Fibroblast of skin of right biceps (primary cell): ENCODE data around the gene DCANP1.

Experiments used
- DNase-seq: peaks from one replicate; pipeline ENCODE4 v3.0.0-alpha.2; 2013

DCANP1 gene

DNA sequence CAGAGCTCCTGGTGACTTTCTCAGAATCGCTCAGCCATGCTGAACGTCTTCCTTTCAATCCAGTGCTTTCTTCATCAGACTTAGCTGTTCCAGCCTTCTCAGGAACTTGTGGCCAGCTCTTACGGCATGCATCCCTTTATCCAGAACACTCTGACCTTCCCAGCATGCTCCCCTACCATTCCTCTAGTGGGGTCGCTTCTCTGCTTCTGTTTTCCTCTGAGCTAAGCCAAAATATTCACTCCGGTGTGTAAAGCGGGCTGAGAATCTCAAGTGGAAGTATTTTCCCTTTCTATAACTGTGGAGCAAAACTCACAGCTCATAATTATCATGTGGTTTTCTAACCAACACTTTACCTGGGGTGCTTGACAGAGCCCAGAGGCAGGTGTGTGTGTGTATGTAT lies 6.2 kb downstream of the DCANP1 start:
- no peak for DNase-seq

DNA sequence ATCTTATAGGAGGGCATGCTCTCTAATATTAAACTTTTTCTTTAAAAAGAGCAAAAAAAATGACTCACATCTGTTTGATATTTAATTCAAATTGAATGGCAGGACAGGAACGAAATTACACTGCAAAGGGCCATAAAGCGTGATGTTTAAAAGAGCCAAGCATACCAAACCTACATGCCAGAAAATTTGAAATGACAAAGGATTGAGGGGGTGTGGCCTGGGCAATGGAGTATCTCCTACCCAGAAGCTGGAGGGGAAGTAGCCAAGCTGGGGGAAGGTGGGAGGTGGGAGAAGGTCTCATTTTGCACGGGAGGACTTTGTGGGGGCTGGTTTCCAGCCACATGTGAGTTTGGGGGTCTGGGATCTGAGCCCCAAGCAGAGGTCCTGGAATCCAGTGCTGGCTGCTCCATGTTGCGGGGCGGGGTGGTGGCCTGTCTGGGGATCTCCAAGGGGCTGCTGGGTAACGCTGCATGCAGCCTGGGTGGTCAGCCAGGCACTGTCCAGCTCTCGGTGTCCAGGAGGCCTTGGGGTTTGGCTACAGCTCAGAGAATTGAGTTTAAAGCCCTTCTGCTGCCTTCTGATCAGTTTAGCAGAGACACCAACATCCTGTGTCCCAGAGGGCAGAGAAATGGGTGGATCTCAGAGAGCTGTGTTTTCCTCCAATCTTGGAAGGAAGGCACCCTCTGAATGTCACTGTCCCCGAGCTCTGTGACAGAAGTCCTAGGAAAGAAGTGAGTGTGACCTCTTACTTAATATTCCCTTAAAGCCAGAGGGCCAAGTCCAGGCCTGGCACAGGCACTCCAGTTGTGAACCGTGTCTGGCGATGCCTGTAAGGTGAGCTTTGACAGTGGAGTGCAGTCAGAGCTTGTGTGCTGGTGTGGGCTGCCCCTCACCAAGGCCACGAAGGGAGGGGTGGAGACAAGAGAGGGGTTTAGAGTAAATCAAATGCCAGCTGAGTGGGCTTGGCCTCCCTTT lies 7.6 kb downstream of the DCANP1 start:
- peak; percentile 19 for DNase-seq

DNA sequence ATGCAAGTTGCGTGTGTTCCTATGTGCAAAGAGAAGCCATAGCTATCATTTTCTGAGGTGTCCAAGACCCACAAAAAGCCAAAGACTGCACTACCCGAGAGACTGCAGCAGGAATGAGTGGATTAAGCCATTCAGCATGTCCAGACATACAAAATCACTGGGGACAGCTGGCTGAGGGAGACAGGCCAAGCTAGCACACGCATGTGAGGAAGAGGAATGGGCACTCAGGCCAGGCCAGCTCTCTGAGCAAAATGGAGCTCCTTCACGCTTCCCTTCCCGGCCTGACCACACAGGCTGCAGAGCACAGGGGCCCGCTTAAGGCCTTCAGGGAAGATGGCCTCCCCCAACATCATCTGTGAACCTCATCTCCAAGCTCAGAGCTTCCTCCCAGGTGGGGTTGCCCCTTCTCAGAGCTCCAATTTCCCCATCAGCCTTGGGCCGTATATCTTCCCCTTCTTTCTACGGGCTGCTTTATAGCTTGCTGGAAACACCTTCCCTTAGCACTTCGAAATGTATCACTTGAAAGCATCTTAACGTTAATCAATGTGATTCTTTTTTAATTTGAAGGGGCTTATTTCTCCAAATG lies 8.4 kb downstream of the DCANP1 start:
- no peak for DNase-seq

DNA sequence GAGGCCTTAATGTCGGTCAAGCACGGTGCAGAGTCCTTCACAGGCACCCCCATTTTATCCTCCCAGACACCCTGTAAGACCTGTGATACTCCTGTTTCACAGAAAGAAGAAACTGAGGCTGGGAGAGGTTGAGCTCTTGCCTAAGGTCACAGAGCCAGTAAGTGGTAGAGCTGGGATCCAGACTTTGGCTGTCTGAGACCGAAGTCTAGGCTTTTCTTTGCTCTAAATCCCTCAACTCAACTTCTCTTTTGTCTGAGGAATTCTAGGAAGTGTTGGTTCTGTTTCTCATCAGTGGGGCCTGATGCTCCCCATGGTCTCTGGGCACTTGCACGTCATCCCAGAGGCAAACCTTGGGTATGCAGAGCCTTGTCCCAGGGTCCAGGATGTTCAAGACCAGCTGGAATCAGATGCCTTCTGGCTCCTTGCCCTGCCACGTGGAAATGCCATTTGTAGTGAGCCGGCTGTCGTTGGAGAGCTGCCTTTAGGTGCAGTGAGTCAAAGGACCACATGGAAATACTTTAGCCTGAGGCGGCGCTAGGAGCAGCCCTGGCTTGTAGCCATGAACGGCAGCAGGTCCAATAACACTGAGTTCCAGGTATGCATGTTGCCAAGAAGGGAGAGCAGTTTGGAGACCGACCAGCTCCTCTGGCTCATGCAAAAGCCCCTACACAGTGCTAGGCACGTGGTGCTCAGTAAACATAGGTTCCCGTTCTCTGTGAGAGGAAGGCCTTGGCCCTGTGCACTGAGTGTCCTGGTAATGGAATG lies 9.2 kb downstream of the DCANP1 start:
- peak; percentile 97 for DNase-seq

DNA sequence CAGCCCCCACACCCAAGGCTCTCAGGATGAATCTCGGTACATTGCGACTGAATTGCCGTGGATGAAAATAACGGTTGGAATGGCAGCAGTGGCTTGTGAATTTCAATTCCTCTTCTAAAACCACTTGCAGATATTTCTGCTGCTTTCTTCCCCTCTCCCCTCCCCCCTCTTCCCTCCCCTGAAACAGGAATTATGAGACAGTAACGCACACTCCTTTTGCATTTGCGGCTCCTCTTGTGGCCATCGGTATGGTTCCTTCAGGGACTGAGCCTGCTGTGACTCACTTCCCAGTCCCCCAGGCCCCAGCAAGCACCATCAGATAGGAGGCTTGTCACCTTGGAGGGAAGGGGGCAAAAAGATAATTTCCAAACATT lies 9.7 kb downstream of the DCANP1 start:
- DNase-seq: peak; percentile 81

DNA sequence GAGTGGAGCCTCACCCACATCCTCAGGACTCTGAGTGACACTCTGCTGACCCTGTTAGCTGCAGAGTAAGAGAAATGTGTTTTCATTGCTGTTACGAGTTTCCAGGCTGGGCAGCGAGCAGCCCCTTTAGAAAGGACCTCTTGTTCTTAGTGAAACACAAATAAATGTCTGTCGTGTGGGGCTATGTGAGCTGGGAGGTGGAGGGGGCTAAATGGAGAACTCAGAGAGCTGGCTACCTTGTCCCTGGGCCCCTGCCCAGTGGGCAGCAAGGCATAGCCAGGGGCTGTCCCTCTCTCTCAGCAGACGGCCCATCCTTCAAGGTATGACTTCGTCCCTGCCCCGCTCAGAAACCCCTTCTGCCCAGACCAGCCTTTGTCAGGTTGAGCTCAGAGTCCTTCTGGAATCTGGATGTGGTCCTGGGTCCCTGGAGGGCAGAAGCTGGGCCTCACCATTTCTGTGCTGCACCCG lies 10.2 kb downstream of the DCANP1 start:
- DNase-seq: no peak

DNA sequence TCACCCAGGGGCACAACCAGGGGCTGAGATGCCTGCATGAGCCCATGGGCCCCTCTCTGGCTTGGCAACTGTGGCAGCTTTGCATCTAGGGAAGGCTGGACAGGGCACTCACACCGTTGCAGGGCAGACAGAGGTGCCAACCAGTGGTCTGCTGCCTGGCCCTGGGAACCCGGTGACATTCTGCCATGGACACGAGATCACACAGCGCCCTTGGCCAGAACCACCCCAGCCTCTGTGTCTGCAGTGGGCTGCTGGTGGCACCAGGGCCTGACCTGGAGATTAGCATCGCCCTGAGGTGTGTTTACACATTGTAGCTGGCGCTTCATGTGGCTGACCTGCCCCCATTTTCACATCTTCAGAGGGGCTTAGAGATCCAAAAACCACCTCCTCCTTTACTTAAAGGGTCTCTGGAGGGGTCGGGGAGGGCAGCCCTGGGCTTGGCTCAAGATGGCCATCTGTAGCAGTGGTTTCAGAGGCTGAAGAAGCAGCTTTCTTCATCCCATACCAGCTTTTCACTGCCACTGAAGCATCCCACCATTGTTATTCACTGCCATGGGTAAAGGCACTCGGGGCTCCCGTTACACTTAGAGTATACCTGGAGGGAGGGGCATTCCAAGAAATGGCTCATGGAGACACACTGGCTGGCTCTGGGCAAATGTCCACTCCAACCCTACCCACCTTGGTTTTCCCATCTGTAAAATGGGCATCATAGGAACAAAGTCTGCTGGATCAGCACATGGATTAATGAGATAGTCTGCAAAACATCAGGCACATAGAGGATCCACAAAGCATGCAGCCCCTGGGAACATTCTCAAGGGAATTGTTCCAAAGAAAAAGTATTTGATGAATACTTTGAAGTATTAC lies 11.4 kb downstream of the DCANP1 start:
- peak; percentile 35 for DNase-seq

DNA sequence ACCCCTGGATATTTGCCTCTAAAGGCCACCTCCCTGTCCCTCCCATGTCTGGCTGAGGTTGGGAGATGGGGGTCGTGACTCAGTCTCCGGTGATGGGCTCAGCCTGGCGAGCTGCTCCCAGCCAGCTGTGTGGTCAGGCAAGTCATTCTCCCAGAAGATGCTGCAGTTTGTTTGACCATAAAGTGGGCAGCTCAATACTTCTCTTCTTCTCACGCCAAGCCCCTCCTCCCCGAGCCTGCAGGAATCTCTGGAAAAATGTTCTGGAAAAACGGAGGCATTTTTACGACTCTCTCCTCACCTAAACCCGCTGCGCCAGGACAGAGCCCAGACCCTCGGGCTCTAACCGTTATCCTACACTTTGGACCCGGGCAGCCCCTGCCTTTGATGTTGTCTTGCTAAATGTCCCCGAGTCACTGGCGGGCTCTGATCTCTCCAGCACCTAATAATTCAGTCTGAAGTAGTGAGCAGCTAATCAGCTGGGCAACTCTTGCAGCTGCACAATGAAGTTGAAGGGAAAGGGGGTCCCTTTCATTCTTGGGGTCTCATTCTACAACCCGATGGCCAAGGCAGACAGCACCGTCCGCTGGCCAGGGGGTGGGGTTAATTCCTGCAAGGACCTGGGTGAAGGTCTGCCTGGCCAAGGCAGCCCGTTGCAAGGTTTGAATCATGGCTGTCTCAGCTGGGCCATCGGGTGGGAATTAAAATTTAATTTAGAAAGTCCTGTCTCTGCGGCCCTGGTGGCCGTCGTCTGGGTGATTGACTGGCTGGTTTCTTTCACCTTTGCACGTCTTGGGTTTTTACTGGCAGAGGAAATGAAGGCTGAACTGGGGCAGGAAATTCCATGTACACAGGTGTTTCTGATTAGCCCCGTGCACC lies 12.3 kb downstream of the DCANP1 start:
- peak; percentile 72 for DNase-seq

DNA sequence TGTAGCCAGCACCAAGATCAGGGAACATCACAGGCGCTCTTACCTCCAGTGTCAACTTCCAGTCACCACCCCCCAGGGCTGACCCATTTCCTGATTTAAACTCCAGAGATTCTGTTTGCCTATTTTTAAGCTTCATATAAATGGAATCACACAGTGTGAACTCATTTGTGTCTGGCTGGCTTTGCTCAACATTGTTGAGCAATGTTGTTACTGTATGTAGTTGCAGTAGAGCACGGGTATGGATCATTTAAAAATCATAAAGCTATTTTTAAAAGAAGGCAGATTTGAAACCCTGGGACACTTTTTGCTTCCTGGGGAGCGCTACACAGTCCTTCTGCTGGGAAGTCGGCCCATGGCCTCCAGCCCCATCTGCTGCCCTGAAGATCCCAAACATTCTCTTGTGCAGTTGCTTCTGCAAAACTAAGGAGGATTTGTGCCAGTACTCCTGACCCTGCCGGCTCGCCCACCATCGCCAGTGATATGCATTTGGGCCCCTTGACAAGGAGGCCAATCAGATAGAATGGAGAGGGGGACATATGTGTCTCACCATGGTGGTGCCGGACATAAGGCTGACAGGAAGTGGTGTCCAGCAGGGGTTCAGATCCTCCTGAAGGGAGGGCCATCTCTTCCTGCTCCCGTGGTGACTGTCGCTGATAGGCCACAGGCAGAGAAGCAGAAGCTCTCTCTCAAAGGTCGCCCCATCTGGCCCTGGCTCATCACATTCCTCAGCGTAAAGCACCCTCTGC lies 13.3 kb downstream of the DCANP1 start:
- peak; percentile 72 for DNase-seq

DNA sequence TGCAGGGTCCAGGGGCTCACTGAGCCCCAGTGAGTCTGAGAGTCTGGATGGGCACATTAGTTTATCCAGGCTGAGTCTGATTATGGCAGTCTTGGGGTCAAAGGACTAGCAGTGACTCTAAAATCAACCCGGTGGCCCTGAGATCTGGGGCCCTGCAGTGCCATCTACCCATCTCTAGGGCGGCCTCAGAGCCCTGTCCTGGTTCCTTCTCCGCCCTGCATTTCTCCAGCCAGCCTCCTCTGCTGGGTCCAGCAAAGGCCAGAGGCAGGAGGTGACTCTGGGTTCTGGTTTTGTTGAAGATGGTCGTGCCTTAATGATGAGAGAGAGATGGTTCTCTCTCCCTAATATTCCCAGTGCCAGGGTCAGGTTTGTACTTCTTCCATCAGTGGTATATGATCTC lies 15.0 kb downstream of the DCANP1 start:
- no peak for DNase-seq

DNA sequence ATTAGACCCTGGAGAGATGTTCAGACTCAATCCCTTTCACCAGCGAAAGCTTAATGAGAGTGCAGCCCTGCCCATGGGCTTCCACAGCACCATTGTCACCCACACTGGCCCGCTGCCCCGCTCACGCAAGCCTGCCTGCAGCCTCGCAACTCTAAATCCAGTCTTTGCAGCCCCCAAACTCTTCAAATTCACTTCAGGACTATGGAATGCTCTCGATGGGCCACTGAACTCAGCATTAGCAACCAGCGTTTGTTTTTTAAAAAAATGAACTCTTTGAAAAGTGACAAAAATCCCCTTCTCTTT lies 17.1 kb downstream of the DCANP1 start:
- DNase-seq: no peak

DNA sequence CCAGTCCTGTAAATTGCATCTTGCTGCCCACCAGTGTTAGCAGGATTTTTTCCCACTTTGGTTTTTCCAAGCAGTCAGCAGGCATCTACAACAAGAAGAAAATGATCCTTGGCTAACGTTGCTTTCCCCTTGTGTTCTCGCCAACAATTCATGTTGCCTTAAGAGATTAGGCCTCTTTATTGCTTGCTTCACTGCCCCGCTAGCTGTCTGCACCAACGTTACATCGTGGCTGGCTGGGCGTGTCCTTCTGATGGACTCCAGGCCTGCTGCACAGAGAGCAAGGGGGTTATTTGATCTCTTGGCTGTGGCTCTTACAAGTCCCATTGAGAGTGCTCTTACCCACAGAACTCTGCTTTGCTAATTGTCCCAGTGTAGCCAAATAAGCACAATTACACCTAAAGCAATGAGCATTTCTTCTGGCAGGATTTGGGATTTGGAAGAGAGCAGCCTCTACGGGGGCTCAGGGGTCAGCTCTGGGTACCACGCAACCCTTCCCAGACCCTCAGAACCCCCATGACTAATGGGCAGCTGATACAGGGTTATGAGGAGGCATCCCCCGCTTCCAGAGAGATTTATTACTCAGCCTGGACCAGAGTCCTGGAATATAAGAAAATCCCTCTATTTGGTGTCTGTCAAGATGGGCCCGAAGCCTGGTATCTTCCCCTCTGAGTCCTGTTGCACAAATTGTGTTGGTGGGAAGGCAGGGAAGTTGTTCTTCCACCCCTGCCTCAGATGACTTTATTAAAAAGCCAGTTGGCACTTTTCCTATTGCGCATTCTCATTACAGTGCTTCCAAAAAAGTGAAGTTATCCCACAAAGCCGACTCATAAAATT lies 17.6 kb downstream of the DCANP1 start:
- peak; percentile 31 for DNase-seq

DNA sequence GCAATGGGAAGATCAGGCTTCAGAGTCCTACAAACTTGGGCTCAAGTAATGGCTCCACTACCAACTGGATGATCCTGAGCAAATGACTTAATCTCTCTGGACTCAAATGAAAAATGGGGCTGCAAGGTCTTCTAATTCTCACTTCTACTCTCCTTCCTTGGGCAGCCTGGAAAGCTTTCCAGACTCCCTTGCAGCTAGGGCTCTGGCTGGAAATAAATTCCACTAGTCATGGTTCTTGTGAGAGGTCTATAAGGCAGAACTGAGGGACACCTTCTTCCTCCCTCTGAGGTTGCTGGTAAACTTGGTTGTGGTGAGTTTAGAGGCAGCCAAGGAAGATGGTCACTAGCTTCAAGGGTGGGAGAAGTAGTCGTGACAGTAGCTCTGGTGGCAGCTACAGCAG lies 18.6 kb downstream of the DCANP1 start:
- DNase-seq: no peak

DNA sequence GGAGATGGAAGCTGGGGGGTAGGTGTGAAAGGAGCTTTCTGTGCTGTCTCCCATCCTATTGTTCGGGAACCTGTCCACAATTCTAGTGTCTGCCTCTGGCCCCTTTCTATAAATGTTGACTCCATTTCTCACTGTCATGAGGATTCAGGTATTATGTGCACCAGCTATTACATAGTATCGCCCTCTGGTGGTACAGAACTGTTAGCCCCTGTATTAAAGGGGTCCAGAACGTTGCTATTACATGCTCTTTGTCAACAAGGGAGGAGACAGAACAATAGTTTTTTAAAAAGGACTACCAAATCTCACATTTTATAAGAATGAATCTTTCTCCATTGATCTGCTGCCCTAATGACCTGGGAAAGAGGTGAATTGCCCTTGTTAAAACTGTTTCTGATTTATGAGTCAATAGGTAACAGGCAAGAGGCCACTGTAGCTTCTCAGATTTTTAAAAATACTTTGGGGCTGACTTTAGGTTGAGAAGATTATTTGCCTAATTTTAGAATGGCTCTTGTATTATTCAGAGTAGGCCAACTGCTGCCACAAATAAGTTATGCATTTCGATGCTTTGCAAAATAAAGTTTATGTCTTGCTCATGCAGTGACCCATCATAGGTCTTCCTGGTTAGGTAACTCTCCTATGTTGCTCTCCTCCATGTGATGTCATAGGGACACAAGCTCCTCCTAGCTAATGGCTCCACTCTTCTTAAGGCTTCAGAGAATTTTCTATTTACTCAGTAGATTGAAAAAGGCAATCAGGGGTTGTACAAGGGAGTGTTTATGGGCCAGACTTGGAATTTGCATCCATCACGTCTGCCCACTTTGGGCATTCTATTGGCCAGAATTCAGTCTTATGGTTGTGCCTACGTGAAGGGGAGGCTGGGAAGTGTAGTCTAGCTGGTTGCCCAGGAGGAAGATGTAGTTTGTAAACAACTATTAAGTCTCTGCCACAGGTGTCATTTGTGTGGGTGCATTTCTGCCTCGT lies 20.8 kb downstream of the DCANP1 start:
- peak; percentile 45 for DNase-seq

DNA sequence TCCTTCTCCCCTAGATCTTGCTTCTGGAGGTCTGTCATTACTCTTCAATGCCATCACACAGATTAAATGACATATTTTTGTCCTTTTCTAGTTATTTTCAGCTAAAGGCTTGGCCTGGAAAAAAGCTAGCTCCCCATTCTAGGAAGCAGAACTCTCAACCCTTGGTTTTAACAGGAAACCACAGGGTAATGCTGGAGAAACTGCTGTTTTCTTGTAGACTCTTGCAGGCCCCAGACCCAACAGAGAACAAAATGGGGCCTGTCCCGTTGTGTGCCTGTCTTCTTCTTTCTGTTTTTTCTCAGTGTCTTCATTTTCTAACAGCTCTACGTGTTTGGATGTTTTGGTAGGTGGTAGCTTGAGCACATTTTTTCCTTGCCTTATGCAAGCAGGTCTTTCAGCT lies 21.5 kb downstream of the DCANP1 start:
- no peak for DNase-seq

DNA sequence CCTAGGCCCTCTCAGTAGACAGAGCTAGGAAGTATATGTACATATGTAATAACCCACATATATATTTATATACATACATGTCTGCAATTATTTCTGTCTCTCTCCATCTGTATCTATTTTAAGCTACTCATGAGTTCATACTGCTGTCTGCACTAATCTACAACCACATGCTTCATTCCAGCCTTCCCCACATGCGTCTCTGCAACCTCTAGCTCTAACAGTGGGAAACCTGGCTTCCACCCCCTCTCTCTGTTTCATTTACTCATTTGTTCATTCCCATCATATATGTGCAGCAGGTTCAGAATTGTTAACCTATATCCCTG lies 23.3 kb downstream of the DCANP1 start:
- peak; percentile 34 for DNase-seq

DNA sequence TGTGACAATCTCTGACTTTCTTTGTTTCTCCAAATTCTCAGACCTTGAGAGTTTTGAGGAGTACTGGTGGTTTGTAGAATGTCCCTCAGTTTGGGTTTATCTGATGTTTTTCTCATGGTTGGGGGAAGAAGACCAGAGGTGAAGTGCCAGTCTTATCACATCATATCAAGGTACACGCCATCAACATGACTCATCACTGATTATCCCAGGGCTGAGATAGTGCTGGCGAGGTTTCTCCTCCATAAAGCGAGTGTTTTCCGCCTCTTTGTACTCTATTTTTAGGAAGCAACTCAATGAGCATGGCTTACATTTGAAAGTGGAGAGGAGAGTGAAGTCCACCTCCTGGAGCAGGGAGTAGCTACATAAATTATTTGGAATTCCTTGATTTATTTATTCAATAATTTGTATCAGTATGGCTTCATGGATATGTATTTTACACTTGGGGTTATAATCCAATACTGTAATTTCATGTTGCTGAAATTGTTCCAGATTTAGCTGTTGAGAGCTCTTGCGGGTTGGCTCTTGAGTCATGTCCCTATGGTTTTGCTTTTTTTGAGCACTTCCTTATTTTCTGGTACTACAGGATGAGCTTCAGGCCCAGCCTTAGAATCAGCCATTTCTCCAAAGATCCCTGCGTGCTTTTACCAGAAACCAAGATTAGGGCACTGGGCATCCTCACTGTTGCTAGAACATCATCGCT lies 23.9 kb downstream of the DCANP1 start:
- DNase-seq: peak; percentile 36

DNA sequence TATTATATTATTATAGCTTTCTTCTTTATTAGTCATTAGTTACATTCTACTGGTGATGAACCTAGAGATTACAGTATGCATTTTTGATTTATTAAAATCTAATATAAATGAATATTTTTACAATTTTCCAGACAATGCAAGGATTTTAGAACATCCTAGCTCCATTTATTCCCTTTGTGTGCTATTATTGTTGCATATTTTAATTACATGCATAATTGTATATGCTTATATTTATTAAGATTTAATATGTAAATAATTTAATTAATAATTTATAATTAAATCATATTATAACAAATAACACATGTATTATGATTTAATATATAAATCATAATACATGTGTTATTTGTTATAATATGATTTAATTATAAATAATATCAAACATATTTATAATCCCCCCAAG lies 24.7 kb downstream of the DCANP1 start:
- no peak for DNase-seq
